Left ventricle myocardium inferior (tissue), 1 donor: ENCODE results near the gene PSMG1. TPM values are rescaled to one million over a fixed set of nuclear protein-coding genes. Genes with fewer than 3 reads are reported as not detected.
"Not testable (repeated sequence)": the region's sequence is repeated elsewhere in the genome, so short reads cannot be mapped to it uniquely, and the experiment has no call there.

Experiments
- DNase-seq: peaks from one replicate; pipeline ENCODE4 v3.0.0-alpha.2; 2020
- H3K27ac ChIP-seq: fragments of 200-600 bp; replicated peaks from 2 replicates; pipeline ENCODE4 v1.8.0; 2021
- H3K27me3 ChIP-seq: fragments of 200-600 bp; 2 replicates; pipeline ENCODE4 v1.8.0; 2021; ENCODE audit warnings: low read depth
- H3K36me3 ChIP-seq: fragments of 200-600 bp; 2 replicates; pipeline ENCODE4 v1.8.0; 2021
- H3K4me1 ChIP-seq: fragments of 200-600 bp; 2 replicates; pipeline ENCODE4 v1.8.0; 2021
- H3K4me3 ChIP-seq: fragments of 200-600 bp; 2 replicates; pipeline ENCODE4 v1.8.0; 2021; ENCODE audit warnings: mild to moderate bottlenecking, moderate library complexity
- H3K9me3 ChIP-seq: fragments of 200-600 bp; replicated peaks from 2 replicates; pipeline ENCODE4 v1.8.0; 2021
- CTCF ChIP-seq: fragments of 200-600 bp; IDR thresholded peaks from 2 replicates; pipeline ENCODE4 v1.8.0; 2021; ENCODE audit warnings: antibody characterized with exemption, mild to moderate bottlenecking, borderline replicate concordance
- intact Hi-C: fragments of 100-400 bp; cut with micrococcal nuclease; formaldehyde crosslinking; loops from one replicate; pipeline ENCODE4 v1.11.0; 2022
- total RNA-seq: library from RNA; stranded (reverse); fragmentation: NEBNext Ultra II Directional; extraction: Animal tissue kit (Norgen Biotek cat#: 25700); gene quantifications from one replicate; pipeline ENCODE4 v1.2.1, GENCODE V29; 2021
- donor health status: DM: no; HTN: yes; CAD: no; lungs with severe emphysema.

Gene PSMG1
- total RNA-seq, 1 donor from 2014 or later = 20.7 TPM

DNA sequence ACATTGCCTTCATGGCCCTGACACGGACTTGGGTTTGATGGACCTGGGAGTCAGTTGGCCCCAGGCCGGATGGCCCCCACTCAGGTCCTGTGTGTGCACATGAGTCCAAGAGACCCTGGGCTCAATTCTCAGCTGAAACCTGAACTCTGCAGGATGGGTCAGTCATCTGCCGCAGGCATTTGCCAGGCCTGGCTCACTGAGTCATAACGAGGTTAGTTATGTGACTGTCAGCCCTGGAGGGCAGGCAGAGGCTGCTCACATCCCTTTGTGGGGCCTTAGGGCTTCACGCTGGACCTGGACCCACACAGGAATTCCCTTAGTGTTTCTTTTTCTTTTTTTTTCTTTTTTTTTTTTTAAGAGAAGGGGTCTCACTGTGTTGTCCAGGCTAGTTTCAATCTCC lies 46.5 kb downstream of the PSMG1 start:
- intact Hi-C loops = no loop called here
- DNase-seq = no peak
- Histone ChIP-seq H3K4me1 (peaks cover 8% of the 10 kb centered on the region), H3K4me3 (no peak overlapping the region), H3K9me3 (no peaks in the 10 kb centered on the region), H3K27me3 (no peaks in the 10 kb centered on the region), H3K27ac (peak overlapping the region; percentile 48), H3K36me3 (no peaks in the 10 kb centered on the region)
- no peak for TF ChIP-seq CTCF

DNA sequence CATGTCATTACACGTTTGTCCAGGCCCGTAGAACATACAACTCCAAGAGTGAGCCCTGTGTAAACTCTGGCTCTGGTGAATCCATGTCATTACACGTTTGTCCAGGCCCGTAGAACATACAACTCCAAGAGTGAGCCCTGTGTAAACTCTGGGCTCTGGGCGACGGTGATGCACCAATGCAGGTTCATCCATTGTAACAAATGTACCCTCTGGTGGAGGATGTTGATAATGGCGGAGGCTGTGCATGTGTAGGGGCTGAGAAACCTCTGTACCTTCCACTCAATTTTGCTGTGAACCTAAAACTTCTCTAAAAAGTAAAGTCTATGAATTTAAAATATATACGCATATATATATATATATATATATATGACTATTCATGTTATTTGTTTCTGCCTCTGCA lies 47.1 kb downstream of the PSMG1 start:
- H3K27me3 ChIP-seq, H3K9me3 ChIP-seq, H3K4me1 ChIP-seq, DNase-seq, H3K4me3 ChIP-seq, H3K36me3 ChIP-seq, intact Hi-C loops, H3K27ac ChIP-seq: not testable (repeated sequence)
- TF ChIP-seq CTCF = peak; percentile 48

- H3K36me3 ChIP-seq = no peaks in the 10 kb centered on the region
- no peak for DNase-seq
- H3K27me3 ChIP-seq = no peaks in the 10 kb centered on the region
- H3K27ac ChIP-seq = no peak overlapping the region
- intact Hi-C loops = no loop called here
- H3K9me3 ChIP-seq = peaks cover 9% of the 10 kb centered on the region
- H3K4me3 ChIP-seq = no peak overlapping the region
- TF ChIP-seq CTCF = no peak
- H3K4me1 ChIP-seq = peaks cover 8% of the 10 kb centered on the region
Measured at GRCh38 chr21:39134288-39134810, 48.9 kb downstream of the PSMG1 start.

GRCh38 chr21:39132248-39132647 lies 51.0 kb downstream of the PSMG1 start:
- no peak for DNase-seq
- H3K4me3 ChIP-seq = no peak overlapping the region
- H3K27ac ChIP-seq = no peak overlapping the region
- no peaks in the 10 kb centered on the region for H3K27me3 ChIP-seq
- intact Hi-C loops = no loop called here
- peaks cover 2% of the 10 kb centered on the region for H3K4me1 ChIP-seq
- H3K36me3 ChIP-seq = no peaks in the 10 kb centered on the region
- no peak for TF ChIP-seq CTCF
- H3K9me3 ChIP-seq = peaks cover 9% of the 10 kb centered on the region

- Histone ChIP-seq H3K27ac (no peak overlapping the region), H3K27me3 (no peaks in the 10 kb centered on the region), H3K9me3 (peaks cover 9% of the 10 kb centered on the region), H3K36me3 (no peaks in the 10 kb centered on the region), H3K4me1 (no peaks in the 10 kb centered on the region), H3K4me3 (no peak overlapping the region)
- no peak for TF ChIP-seq CTCF
- intact Hi-C loops = no loop called here
- no peak for DNase-seq
Measured at GRCh38 chr21:39131791-39132190, 51.5 kb downstream of the PSMG1 start.
